Panc1 (cell line): ENCODE results near the gene SPECC1. TPM values are rescaled to one million over a fixed set of nuclear protein-coding genes. Genes with fewer than 3 reads are reported as not detected.

Experiments
- ATAC-seq: fragments of 200-7000 bp; cut with Tn5 transposase; 2 replicates; pipeline ENCODE4 v1.9.1; 2020; ENCODE audit warnings: mild to moderate bottlenecking, moderate library complexity
- BruUV-seq: library from RNA; stranded (reverse); fragments of 400-500 nt; replicated peaks from 2 replicates; lab custom pipeline; 2021; lab: Mats Ljungman, UMichigan
- CTCF ChIA-PET: fragments of 300-600 bp; sonication (Branson Sonifier 250); formaldehyde crosslinking; loops from one replicate; lab custom pipeline; 2022; ENCODE audit warnings: antibody characterized with exemption; lab: Charles Lee
- POLR2A ChIA-PET: fragments of 300-600 bp; sonication (Branson Sonifier 250); formaldehyde crosslinking; loops from one replicate; lab custom pipeline; 2022; ENCODE audit warnings: antibody characterized with exemption; lab: Charles Lee
- DNase-seq: peaks from one replicate; pipeline ENCODE4 v3.0.0-alpha.2; 2010; ENCODE audit warnings: low read depth, low spot score
- H3K27ac ChIP-seq: 2 replicates; pipeline ENCODE4 v1.5.1; 2011; ENCODE audit warnings: mild to moderate bottlenecking, low read length, inconsistent platforms
- H3K27me3 ChIP-seq: fragments of 200-500 bp; sonication (Bioruptor generic); 2 replicates; pipeline ENCODE4 v1.6.0; 2014; ENCODE audit warnings: low read length, inconsistent platforms; ENCODE audit not compliant: control insufficient read depth, insufficient read depth
- H3K36me3 ChIP-seq: fragments of 200-500 bp; sonication (Bioruptor generic); 2 replicates; pipeline ENCODE4 v1.5.1; 2014; ENCODE audit warnings: inconsistent platforms, mild to moderate bottlenecking, low read length, moderate library complexity; ENCODE audit not compliant: control insufficient read depth, insufficient read depth
- H3K4me1 ChIP-seq: 2 replicates; pipeline ENCODE4 v1.5.1; 2011; ENCODE audit warnings: inconsistent platforms, mild to moderate bottlenecking, low read length, moderate library complexity; ENCODE audit not compliant: control insufficient read depth, insufficient read depth
- H3K4me3 ChIP-seq, 2 experiments: 2 replicates each; pipeline ENCODE4 v1.5.1; 2011 to 2012; ENCODE audit warnings: low read depth in 2 of 2, low read length in 2 of 2, mild to moderate bottlenecking in 2 of 2, inconsistent platforms in 1 of 2, moderate library complexity in 1 of 2
- H3K9me3 ChIP-seq: fragments of 200-500 bp; sonication (Bioruptor generic); 2 replicates; pipeline ENCODE4 v1.5.1; 2014; ENCODE audit warnings: low read depth, mild to moderate bottlenecking, inconsistent platforms, low read length, moderate library complexity; ENCODE audit not compliant: control insufficient read depth, insufficient read depth
- CTCF ChIP-seq: fragments of 450-650 bp; IDR thresholded peaks from 2 replicates; pipeline ENCODE4 v1.5.1; 2017; ENCODE audit warnings: mild to moderate bottlenecking
- POLR2AphosphoS5 ChIP-seq: IDR thresholded peaks from 2 replicates; pipeline ENCODE4 v1.6.1; 2012; ENCODE audit warnings: mild to moderate bottlenecking, low read depth, low read length, moderate library complexity
- SIN3A ChIP-seq: IDR thresholded peaks from 2 replicates; pipeline ENCODE4 v1.6.1; 2012; ENCODE audit warnings: low read depth, mild to moderate bottlenecking, low read length, moderate library complexity, borderline replicate concordance; ENCODE audit not compliant: insufficient read depth
- TCF7L2 ChIP-seq: IDR thresholded peaks from 2 replicates; pipeline ENCODE4 v1.6.1; 2011; ENCODE audit warnings: mild to moderate bottlenecking, low read depth, low read length, inconsistent platforms
- in situ Hi-C: cut with HindIII; loops from 2 replicates; pipeline ENCODE4 v1.10.0; 2016; ENCODE audit warnings: low sequenced_read_pairs, low pct_unique_long_range_greater_than_20kb
- intact Hi-C: fragments of 100-400 bp; cut with micrococcal nuclease; formaldehyde crosslinking; loops from one replicate; pipeline ENCODE4 v1.10.0; 2022; ENCODE audit not compliant: unreplicated experiment
- total RNA-seq: library from RNA; stranded (reverse); gene quantifications from one replicate; pipeline ENCODE4 v1.2.1, GENCODE V29; 2021; ENCODE audit not compliant: unreplicated experiment
- TF ChIP-seq, protein P1 (sequence below), 2 experiments: IDR thresholded peaks; 2 replicates each; pipeline ENCODE4 v1.6.1; 2011 to 2012; ENCODE audit warnings: low read depth in 2 of 2, control low read depth in 1 of 2, low read length in 1 of 2, mild to moderate bottlenecking in 1 of 2, moderate library complexity in 1 of 2; ENCODE audit not compliant: insufficient read depth in 1 of 2

The SPECC1 gene
- total RNA-seq, 1 experiment from 2014 or later, result 80.8 TPM

DNA sequence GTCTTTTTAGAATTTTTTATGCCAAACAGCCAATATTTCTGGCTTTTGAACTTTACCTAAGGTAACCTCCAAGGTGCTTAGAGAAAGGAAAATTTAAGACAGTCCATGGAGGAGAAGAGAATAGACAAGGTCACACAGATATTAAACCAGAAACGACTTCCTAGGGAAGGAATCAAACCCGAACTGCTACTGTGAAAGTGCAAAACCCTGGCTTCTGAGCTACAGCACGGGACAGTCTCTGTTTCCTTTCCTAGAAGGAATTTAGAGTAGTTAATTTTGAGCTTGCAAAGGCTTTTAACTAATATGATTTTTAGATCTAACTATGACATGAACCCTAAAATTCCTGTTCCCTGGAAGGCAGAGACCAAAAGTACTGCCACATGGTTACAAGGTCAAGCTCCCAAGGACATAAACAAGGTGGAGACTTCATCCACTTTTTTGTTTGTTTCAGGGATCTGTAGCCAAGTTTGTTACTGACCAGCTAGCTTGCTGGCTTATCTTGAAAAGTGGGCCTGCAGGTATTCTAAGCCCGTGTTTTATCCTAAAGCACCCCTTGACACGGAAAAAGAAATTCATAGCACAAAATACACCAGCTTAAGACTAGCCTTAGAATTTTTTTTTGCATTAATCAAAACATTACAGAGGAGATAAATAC lies 188.2 kb downstream of the SPECC1 start:
- in situ Hi-C loops (no loop called here), intact Hi-C loops (no loop called here)
- CTCF ChIA-PET, result no interaction called here
- DNase-seq (no peak), ATAC-seq (no peak)
- Histone ChIP-seq H3K36me3 (no peaks in the 10 kb centered on the region), H3K27me3 (no peaks in the 10 kb centered on the region), H3K9me3 (peaks cover 9% of the 10 kb centered on the region; the same call in 1 of the 2 replicates), H3K4me1 (peaks cover 15% of the 10 kb centered on the region), H3K4me3 (no peak overlapping the region), H3K27ac (no peak overlapping the region)
- TF ChIP-seq CTCF (no peak), SIN3A (no peak)
- TF ChIP-seq, protein P1, sequence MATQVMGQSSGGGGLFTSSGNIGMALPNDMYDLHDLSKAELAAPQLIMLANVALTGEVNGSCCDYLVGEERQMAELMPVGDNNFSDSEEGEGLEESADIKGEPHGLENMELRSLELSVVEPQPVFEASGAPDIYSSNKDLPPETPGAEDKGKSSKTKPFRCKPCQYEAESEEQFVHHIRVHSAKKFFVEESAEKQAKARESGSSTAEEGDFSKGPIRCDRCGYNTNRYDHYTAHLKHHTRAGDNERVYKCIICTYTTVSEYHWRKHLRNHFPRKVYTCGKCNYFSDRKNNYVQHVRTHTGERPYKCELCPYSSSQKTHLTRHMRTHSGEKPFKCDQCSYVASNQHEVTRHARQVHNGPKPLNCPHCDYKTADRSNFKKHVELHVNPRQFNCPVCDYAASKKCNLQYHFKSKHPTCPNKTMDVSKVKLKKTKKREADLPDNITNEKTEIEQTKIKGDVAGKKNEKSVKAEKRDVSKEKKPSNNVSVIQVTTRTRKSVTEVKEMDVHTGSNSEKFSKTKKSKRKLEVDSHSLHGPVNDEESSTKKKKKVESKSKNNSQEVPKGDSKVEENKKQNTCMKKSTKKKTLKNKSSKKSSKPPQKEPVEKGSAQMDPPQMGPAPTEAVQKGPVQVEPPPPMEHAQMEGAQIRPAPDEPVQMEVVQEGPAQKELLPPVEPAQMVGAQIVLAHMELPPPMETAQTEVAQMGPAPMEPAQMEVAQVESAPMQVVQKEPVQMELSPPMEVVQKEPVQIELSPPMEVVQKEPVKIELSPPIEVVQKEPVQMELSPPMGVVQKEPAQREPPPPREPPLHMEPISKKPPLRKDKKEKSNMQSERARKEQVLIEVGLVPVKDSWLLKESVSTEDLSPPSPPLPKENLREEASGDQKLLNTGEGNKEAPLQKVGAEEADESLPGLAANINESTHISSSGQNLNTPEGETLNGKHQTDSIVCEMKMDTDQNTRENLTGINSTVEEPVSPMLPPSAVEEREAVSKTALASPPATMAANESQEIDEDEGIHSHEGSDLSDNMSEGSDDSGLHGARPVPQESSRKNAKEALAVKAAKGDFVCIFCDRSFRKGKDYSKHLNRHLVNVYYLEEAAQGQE (IDR thresholded peaks at IDR 0.05; ENCODE audit: insufficient read depth in 1 of 2, low read depth in 2 of 2, low read length in 1 of 2), result no peak
- BruUV-seq, result no TSS peak
- POLR2A ChIA-PET, result interaction anchor here (0.5 kb wide), 1 partner anchor 24 kb away, joined by 4 read pairs; no protein-coding TSS in a partner anchor

DNA sequence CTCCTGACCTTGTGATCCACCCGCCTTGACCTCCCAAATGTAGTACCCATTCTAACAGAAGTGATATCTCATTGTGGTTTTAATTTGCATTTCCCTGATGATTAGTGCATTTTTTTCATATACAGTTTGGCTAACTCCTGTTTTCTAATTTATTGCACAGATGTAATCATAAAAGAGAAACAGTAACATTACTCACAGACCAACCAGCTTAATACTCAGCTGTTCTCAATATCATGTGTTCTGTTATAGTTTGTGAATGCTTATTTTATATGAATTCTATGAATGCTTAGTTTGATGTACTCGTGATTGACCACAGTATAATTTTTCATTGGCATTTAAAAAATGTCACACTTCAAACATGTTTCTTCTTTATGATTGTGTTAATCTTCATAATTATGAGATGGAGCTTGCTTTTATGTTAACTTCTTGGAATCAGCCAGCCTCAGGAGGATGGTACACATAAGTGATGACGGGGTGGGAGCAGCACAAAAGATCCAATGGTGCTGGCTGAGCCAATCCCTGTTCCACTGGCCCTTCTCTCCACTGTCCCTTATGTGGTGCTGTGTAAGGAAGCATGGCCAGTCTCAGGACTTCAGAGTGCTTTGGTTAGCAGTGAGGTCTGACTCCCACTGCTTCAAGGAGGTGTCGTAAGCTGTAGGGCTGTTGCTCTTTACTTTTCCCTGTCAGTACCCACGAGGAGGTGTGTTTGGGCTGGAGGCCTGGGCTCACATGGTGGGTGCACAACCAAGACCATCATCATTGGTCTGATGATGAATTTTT lies 191.0 kb downstream of the SPECC1 start:
- Histone ChIP-seq H3K36me3 (no peaks in the 10 kb centered on the region), H3K4me1 (peaks cover 21% of the 10 kb centered on the region), H3K4me3 (no peak overlapping the region), H3K27ac (no peak overlapping the region; the same call in 1 of the 2 replicates), H3K27me3 (no peaks in the 10 kb centered on the region), H3K9me3 (peaks cover 9% of the 10 kb centered on the region; the same call in 1 of the 2 replicates)
- DNase-seq, result no peak
- peak; percentile 63; the same call in 1 of the 2 replicates for ATAC-seq
- ChIA-PET POLR2A (interaction anchor here (0.6 kb wide), 1 partner anchor 155 kb away, joined by 4 read pairs; no protein-coding TSS in a partner anchor), CTCF (interaction anchor here (0.6 kb wide), 1 partner anchor 10 kb away, joined by 3 read pairs; no protein-coding TSS in a partner anchor)
- in situ Hi-C loops, result no loop called here
- intact Hi-C loops, result no loop called here
- BruUV-seq, result no TSS peak
- TF ChIP-seq TCF7L2 (no peak), CTCF (no peak), POLR2AphosphoS5 (no peak), SIN3A (no peak)
- TF ChIP-seq, protein P1 (IDR thresholded peaks at IDR 0.05; ENCODE audit: insufficient read depth in 1 of 2, low read depth in 2 of 2, low read length in 1 of 2), result no peak
